ENCODE results near the gene TMCO4.

DNA sequence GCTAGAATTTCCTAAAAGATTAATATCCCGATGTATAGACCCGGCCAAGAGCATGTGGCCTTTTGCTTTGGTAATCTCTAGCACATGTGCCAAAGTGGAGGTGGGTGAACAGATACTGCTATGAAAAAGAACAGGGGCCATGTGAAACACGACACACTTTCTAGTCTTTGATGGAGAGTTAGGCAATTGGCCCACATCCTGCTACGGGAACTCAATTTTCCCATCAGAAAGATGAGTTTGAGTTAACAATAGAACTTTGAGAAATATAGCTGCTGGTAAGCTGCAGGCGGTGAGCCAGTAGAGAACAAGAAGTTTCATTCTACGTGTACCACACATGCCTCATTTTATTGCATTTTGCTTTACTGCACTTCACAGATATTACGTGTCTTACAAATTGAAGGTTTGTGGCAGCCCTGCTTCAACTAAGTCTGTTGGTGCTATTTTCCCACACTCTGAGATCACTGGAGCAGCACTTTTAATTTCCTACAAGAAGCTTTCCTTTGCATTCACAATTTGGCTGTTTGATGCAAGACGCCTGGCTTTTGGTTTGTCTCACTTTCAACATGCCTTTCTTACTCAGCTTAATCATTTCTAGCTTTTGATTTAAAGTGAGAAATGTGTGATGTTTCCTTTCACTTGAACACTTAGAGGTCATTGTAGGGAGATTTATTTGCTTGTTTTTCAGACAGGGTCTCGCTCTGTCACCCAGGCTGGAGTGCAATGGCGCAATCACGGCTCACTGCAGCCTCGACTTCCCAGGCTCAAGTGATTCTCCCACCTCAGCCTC is 88.7 kb downstream of the TMCO4 start:
- TF ChIP-seq TAF1 (IDR thresholded peaks at IDR 0.05; ENCODE audit: low read depth) (no peak), YY1 (IDR thresholded peaks at IDR 0.05; ENCODE audit: low read depth) (no peak), NFIC (IDR thresholded peaks at IDR 0.05) (no peak), FOXM1 (IDR thresholded peaks at IDR 0.05; ENCODE audit: borderline replicate concordance, low read depth) (no peak), EGR1 (IDR thresholded peaks at IDR 0.05) (no peak), CEBPB (IDR thresholded peaks at IDR 0.05) (no peak), EP300 (IDR thresholded peaks at IDR 0.05; ENCODE audit: borderline replicate concordance) (no peak)
- TF ChIP-seq, protein P1, sequence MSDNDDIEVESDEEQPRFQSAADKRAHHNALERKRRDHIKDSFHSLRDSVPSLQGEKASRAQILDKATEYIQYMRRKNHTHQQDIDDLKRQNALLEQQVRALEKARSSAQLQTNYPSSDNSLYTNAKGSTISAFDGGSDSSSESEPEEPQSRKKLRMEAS (IDR thresholded peaks at IDR 0.05): no peak
- TF ChIP-seq, protein P2, sequence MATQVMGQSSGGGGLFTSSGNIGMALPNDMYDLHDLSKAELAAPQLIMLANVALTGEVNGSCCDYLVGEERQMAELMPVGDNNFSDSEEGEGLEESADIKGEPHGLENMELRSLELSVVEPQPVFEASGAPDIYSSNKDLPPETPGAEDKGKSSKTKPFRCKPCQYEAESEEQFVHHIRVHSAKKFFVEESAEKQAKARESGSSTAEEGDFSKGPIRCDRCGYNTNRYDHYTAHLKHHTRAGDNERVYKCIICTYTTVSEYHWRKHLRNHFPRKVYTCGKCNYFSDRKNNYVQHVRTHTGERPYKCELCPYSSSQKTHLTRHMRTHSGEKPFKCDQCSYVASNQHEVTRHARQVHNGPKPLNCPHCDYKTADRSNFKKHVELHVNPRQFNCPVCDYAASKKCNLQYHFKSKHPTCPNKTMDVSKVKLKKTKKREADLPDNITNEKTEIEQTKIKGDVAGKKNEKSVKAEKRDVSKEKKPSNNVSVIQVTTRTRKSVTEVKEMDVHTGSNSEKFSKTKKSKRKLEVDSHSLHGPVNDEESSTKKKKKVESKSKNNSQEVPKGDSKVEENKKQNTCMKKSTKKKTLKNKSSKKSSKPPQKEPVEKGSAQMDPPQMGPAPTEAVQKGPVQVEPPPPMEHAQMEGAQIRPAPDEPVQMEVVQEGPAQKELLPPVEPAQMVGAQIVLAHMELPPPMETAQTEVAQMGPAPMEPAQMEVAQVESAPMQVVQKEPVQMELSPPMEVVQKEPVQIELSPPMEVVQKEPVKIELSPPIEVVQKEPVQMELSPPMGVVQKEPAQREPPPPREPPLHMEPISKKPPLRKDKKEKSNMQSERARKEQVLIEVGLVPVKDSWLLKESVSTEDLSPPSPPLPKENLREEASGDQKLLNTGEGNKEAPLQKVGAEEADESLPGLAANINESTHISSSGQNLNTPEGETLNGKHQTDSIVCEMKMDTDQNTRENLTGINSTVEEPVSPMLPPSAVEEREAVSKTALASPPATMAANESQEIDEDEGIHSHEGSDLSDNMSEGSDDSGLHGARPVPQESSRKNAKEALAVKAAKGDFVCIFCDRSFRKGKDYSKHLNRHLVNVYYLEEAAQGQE (IDR thresholded peaks at IDR 0.05; ENCODE audit: low read depth): no peak
- TF ChIP-seq, protein P3, sequence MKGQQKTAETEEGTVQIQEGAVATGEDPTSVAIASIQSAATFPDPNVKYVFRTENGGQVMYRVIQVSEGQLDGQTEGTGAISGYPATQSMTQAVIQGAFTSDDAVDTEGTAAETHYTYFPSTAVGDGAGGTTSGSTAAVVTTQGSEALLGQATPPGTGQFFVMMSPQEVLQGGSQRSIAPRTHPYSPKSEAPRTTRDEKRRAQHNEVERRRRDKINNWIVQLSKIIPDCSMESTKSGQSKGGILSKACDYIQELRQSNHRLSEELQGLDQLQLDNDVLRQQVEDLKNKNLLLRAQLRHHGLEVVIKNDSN (IDR thresholded peaks at IDR 0.05): no peak
